ENCODE results near the gene PTCHD1. TPM values are rescaled to one million over a fixed set of nuclear protein-coding genes. Genes with fewer than 3 reads are reported as not detected.

Gene PTCHD1
- total and polyA plus RNA-seq, 2 of the 13 experiments (the other 11 are each of a cell fraction or from before 2014, with no cell fraction given) = not detected

- TF ChIP-seq ZNF318 (CRISPR knock-in tag; IDR thresholded peaks at IDR 0.05) = no peak
- no peak for TF ChIP-seq RXRA (CRISPR knock-in tag; IDR thresholded peaks at IDR 0.05)
- no peak for TF ChIP-seq ZNF383 (CRISPR knock-in tag; IDR thresholded peaks at IDR 0.05; ENCODE audit: borderline replicate concordance)
- no peak for TF ChIP-seq AGO1 (IDR thresholded peaks at IDR 0.05; ENCODE audit: low read depth, low read length, poor library complexity, severe bottlenecking)
- no peak for TF ChIP-seq SP5 (CRISPR knock-in tag; IDR thresholded peaks at IDR 0.05; ENCODE audit: borderline replicate concordance, low read depth)
- no peak for TF ChIP-seq MAFG (CRISPR knock-in tag; IDR thresholded peaks at IDR 0.05)
- TF ChIP-seq ZSCAN20 (CRISPR knock-in tag; IDR thresholded peaks at IDR 0.05; ENCODE audit: borderline replicate concordance) = no peak
- TF ChIP-seq KAT7 (CRISPR knock-in tag; IDR thresholded peaks at IDR 0.05; ENCODE audit: borderline replicate concordance) = no peak
- TF ChIP-seq SOX13 (IDR thresholded peaks at IDR 0.05) = no peak
- TF ChIP-seq SOX13 (CRISPR knock-in tag; conservative IDR thresholded peaks at IDR 0.05 in 1 of 2, IDR thresholded peaks at IDR 0.05 in 1 of 2) = no peak
Observed at GRCh38 chrX:23380581-23380980, 45.9 kb downstream of the PTCHD1 start (continued).
